Dermis blood vessel endothelial cell (primary cell): ENCODE data around the gene POLR2E. TPM values are rescaled to one million over a fixed set of nuclear protein-coding genes. Genes with fewer than 3 reads are reported as not detected.
A peak's percentile ranks its signal among the peaks of the same experiment; 100 is the strongest.

Experiments used
- DNase-seq: peaks from one replicate; pipeline ENCODE4 v3.0.0; 2010
- total RNA-seq: library from RNA; depleted of rRNA; stranded (reverse); fragments of >200 nt; gene quantifications from 2 replicates; pipeline ENCODE4 v1.2.3, GENCODE V29; 2014

The POLR2E gene
- total RNA-seq, 1 donor from 2014 or later, result 71.5 TPM

DNA sequence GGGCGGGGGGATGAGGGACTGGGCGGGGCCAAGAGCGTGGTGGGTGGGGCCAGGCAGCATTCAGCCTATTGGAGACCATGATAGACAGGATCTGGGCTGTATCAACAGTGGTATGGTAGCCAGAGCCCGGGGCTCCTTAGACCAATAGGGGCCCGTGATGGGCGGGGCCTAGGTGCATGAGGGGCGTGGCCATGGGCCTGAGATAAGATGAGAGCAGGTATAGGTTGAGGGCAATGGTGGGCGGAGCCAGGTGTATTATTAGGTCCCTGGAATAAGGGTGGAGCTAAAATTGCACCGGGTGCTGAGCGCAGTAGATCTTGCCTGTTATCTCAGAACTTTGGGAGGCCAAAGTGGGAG is 50.0 kb downstream of the POLR2E start:
- peak; percentile 58 for DNase-seq

DNA sequence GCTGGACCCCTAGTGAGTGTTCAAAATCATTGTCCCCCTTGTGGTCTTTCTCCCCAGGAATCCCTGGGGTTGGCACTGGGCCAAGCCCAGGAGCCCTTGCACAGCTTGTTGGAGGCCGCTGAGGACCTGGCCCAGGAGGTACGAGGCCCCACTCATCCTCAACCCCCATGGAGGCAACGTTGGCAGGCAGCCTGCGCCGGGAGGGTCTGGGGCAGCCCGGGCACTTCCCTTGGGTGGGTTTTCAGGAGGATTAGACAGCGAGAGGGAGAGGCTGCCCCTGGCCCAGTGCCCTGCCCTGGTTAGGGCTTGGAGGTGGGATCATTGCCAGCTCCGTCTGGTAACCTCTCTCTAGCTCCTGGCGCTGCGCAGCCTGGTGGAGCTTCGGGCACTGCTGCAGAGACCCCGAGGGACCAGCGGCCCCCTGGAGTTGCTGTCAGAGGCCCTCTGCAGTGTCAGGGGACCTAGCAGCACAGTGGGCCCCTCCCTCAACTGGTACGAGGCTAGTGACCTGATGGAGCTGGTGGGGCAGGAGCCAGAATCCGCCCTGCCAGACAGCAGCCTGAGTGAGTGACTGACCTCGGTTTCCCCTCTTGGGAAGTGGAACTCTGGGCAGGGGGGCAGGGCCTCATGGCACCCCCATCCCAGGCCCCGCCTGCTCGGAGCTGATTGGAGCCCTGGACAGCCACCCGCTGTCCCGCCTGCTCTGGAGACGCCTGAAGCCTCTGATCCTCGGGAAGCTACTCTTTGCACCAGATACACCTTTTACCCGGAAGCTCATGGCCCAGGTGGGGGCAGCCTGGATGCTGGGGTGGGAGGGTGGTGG is 52.3 kb downstream of the POLR2E start:
- no peak for DNase-seq

DNA sequence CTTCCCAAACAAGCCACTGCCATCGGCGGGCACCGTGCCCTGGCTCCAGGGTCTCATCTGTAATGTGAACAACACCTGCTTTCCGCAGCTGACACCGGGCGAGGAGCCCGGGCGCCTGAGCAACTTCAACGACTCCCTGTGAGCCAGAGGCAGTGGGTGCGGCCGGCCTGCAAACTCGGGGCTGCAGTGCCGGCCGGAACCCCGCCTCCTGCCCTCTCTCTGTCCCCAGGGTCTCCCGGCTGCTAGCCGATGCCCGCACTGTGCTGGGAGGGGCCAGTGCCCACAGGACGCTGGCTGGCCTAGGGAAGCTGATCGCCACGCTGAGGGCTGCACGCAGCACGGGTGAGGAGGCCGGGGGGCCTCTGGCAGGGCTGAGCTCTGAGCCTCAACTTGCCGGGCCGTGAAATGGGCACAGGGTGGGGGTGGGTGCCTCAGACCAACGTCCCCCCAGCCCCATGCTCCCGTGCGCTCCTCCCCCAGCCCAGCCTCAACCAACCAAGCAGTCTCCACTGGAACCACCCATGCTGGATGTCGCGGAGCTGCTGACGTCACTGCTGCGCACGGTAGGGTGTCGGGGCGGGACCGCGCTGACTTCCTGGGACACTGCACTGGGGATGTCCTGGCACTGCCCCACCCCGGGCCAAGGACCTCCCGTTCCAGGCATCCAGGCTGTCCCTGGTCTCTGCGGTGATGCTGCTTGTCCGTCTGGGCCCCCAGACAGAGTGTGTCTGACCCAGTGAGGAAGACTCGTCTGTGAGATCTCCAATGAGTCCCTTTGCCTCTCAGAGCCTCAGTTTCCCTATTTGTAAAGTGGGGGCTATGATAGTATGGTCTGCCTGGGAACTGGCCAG is 53.1 kb downstream of the POLR2E start:
- DNase-seq, result no peak

DNA sequence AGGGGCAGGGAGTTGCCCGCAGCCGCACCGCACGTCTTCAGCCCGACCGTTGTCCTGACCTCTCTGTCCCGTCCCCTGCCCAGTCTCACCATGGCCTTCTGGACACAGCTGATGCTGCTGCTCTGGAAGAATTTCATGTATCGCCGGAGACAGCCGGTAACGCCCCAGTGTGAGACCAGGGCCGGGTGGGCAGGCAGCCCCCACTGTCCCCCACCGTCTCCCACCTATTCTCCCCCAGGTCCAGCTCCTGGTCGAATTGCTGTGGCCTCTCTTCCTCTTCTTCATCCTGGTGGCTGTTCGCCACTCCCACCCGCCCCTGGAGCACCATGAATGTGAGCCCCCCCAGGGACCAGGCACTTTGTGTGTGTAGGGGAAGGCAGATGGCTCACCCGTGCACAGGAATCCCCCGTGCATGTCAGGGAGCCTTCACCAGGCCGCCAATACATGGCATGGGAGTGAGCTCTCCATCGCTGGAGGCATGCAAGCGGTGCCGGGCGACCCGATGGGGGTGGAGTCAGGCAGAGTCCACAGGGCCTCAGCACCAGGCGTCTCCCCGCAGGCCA is 53.8 kb downstream of the POLR2E start:
- no peak for DNase-seq

DNA sequence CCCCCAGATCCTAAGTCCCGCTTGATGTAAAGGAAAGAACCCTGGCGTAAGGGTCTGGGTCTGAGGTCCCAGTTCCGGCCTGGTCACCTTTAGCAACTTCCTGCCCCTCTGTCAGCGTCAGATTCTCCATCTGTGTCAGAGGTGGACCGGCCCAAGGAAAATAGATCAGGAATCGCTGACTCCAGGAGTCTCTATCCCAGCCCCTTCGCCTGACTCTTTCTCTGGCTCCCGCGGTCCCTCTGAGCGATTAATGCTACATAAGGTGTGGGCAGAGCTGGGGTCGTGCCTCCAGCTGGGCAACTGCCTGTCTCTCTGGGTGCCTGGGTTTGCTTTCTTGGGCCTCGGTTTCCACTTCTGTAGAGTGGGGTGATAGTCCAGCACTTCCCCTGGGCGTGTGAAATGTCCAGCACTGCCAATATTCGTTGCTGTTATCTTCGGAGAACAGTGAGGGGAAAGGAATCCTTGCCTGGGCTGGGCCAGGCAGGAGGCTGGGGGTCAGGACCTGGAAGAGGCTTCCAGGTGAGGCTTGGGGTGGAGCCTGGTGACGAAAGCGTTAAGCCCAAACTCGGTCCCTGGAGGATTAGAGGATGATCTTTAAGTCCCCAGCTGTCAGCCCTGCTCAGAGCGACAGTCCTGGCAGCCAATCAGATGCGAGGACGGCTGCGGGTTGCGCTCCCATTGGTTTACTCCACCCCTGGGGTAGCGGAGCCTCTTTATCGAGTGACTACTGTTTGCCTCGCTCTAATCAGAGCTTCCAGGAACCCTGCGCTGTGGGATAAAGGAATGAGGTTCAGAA is 54.5 kb downstream of the POLR2E start:
- peak; percentile 91 for DNase-seq

DNA sequence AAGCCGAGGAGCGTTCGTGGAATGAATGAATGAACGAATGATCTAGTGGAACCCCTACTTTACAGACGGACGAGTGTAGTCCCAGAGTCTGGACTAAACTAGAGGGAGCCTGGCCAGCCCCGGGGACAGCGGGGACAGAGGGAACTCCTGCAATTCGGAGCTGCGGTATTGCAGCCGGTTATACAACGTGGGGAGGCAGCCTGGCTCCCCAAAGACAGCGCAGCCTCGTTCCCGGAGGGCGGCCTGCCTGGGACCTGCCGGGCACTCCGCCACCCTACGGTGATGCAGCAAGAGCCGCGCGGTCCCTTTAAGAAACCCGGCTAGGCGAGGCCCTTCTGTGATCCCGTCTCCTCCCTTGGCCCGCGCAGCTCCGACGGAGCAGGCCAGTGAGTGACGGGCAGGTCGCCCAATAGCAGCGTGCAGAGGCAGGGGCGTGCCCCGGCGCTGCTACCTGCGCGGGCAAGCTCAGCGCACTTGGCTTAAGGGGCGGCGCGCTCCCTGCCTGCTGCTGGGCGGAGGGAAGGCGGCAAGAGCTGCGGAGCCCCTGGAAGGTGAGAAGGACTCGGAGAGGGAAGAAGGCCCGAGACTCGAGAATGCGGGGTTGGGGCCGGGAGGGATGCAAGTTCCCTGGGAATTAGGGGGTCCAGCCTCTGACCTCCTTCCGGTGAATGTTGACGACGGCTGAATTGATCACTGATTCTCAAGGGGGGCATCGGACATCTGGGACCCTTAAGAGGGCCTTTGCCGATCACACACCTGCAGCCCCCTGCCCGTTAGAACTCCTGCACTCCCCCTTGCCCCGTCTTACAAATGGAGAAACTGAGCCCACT is 55.3 kb downstream of the POLR2E start, which contains the start of gene ABCA7:
Gene ABCA7, plus strand, starts transcription at position 462 of the 830 bp plus-strand sequence. CDS start 1,255 bp downstream, outside the sequence.
- peak; percentile 99 for DNase-seq

DNA sequence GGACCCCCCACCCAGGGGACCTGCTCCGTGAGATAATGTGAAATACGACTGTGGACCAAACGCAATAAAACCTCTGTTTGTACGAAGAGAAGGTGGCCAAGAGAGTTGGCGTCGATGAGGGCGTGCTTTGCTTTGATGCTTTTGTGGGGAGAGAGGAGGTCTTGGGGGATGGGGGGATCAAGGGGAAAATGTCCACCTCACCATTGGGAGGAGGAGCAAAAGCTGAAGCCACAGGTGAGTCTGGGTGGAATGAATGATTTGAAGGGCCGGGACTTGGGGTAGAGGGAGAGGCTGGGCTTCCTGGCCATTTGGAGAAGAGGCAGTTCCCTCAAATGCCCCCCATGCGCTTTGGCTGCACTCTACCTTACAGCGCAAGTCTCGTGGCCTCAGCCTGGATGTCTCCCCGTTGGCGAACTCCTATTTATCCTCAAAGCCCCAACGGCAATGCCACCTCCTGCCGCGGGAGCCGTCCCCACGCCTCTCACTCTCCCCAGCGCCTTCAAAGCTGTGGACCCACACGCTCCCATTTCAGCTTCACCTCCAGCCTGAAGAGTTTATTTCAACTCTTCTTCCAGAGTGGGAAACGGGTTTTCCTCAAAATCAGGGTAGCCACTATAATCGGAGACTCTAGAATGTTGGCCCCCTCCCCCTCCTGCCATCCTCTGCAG is 56.1 kb downstream of the POLR2E start:
- DNase-seq, result no peak

DNA sequence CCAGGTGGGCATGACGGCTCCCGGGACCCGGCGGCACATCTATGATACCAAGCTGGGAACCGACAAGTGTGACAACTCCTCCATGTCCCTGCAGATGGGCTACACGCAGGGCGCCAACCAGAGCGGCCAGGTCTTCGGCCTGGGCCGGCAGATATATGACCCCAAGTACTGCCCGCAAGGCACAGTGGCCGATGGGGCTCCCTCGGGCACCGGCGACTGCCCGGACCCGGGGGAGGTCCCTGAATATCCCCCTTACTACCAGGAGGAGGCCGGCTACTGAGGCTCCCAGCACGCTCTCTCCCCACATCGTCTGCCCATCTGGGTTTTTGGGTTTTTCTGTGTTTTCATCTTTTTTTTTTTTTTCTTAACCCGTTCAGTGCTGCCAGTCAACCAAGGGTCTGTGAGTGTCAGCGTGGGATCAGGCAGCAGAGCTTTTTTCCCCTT is 57.5 kb downstream of the POLR2E start:
- no peak for DNase-seq

Other genes with a start within 250 kb of the POLR2E start
- gene ELANE, start 243.1 kb downstream of the POLR2E start, total RNA-seq, result not detected in 2 replicates
- 2.5 TPM in 1 of 2 replicates, not detected in the other for gene CFD, start 235.7 kb downstream of the POLR2E start, total RNA-seq
- 40.5 and 64.0 TPM in 2 replicates for gene MED16, start 202.2 kb downstream of the POLR2E start, total RNA-seq
- gene RNU6-9, start 201.9 kb downstream of the POLR2E start, total RNA-seq, result not detected in 2 replicates
- gene R3HDM4, start 182.2 kb downstream of the POLR2E start, total RNA-seq, result 36.9 and 47.0 TPM in 2 replicates
- gene KISS1R, start 178.0 kb downstream of the POLR2E start, total RNA-seq, result not detected in 2 replicates
- gene ARID3A, start 169.3 kb downstream of the POLR2E start, total RNA-seq, result 9.0 and 9.7 TPM in 2 replicates
- gene WDR18, start 111.0 kb downstream of the POLR2E start, total RNA-seq, result 69.9 and 83.3 TPM in 2 replicates
- gene GRIN3B, start 95.0 kb downstream of the POLR2E start, total RNA-seq, result 0.28 and 1.0 TPM in 2 replicates
- gene TMEM259, start 74.3 kb downstream of the POLR2E start, total RNA-seq, result 67.2 and 78.9 TPM in 2 replicates
- gene RNU6-2, start 73.9 kb downstream of the POLR2E start, total RNA-seq, result not detected in 2 replicates
- 108 and 253 TPM in 2 replicates for gene CNN2, start 68.8 kb downstream of the POLR2E start, total RNA-seq
- gene ABCA7, start 55.3 kb downstream of the POLR2E start, total RNA-seq, result 9.4 and 10.0 TPM in 2 replicates
- 40.3 and 55.5 TPM in 2 replicates for gene ARHGAP45, start 28.2 kb downstream of the POLR2E start, total RNA-seq
- gene GPX4, start 8.6 kb upstream of the POLR2E start, total RNA-seq, result 281 and 591 TPM in 2 replicates
- 37.1 and 52.2 TPM in 2 replicates for gene SBNO2, start 78.9 kb upstream of the POLR2E start, total RNA-seq
- 107 and 108 TPM in 2 replicates for gene STK11, start 110.4 kb upstream of the POLR2E start, total RNA-seq
- gene CBARP, start 142.6 kb upstream of the POLR2E start, total RNA-seq, result 2.7 and 2.8 TPM in 2 replicates
- 19.9 and 31.1 TPM in 2 replicates for gene ATP5F1D, start 146.4 kb upstream of the POLR2E start, total RNA-seq
- 22.1 and 27.9 TPM in 2 replicates for gene MIDN, start 153.2 kb upstream of the POLR2E start, total RNA-seq
- gene CIRBP, start 174.0 kb upstream of the POLR2E start, total RNA-seq, result 83.1 and 192 TPM in 2 replicates
- 22.0 and 25.0 TPM in 2 replicates for gene FAM174C, start 180.2 kb upstream of the POLR2E start, total RNA-seq
- not detected in 2 replicates for gene EFNA2, start 190.5 kb upstream of the POLR2E start, total RNA-seq